Lung (tissue), 12 donors: ENCODE results near the gene ZNF670. TPM values are rescaled to one million over a fixed set of nuclear protein-coding genes. Genes with fewer than 3 reads are reported as not detected.
"Not testable (repeated sequence)": the region's sequence is repeated elsewhere in the genome, so short reads cannot be mapped to it uniquely, and the experiment has no call there.

ENCODE experiments used
- ATAC-seq: fragments of 200-7000 bp; cut with Tn5 transposase; one replicate; pipeline ENCODE4 v1.9.1; 2020; ENCODE audit warnings: moderate number of reproducible peaks; ENCODE audit not compliant: insufficient read depth, low FRiP score
- DNase-seq, 3 donors: peaks; one replicate each; pipeline ENCODE4 v3.0.0-alpha.2; 2013 to 2017
- H3K27ac ChIP-seq, 2 donors: one replicate each; pipeline ENCODE4 v1.5.1; 2013; ENCODE audit warnings: mild to moderate bottlenecking in 2 of 2, moderate library complexity in 2 of 2, control low read depth in 1 of 2, inconsistent platforms in 1 of 2, low read depth in 1 of 2, low read length in 1 of 2
- H3K27me3 ChIP-seq, 3 donors: one replicate each; pipeline ENCODE4 v1.5.1; 2013; ENCODE audit warnings: low read length in 2 of 3; ENCODE audit not compliant: control insufficient read depth in 3 of 3, insufficient read depth in 3 of 3
- H3K36me3 ChIP-seq, 4 donors: one replicate each; pipeline ENCODE4 v1.5.1; 2013; ENCODE audit warnings: low read length in 4 of 4, mild to moderate bottlenecking in 1 of 4, moderate library complexity in 1 of 4; ENCODE audit not compliant: control insufficient read depth in 4 of 4, insufficient read depth in 4 of 4
- H3K4me1 ChIP-seq, 5 donors: one replicate each; pipeline ENCODE4 v1.5.1; 2013; ENCODE audit warnings: low read length in 5 of 5, mild to moderate bottlenecking in 2 of 5, moderate library complexity in 1 of 5; ENCODE audit not compliant: control insufficient read depth in 5 of 5, insufficient read depth in 5 of 5
- H3K4me3 ChIP-seq: one replicate; pipeline ENCODE4 v1.5.1; 2013; ENCODE audit warnings: mild to moderate bottlenecking, control low read depth, moderate library complexity
- H3K9ac ChIP-seq, 2 donors: one replicate each; pipeline ENCODE4 v1.5.1; 2013; ENCODE audit warnings: low read length in 2 of 2, control low read depth in 1 of 2; ENCODE audit not compliant: insufficient read depth in 1 of 2
- H3K9me3 ChIP-seq, 4 donors: one replicate each; pipeline ENCODE4 v1.5.1; 2013; ENCODE audit warnings: low read length in 3 of 4, mild to moderate bottlenecking in 1 of 4, moderate library complexity in 1 of 4; ENCODE audit not compliant: control insufficient read depth in 4 of 4, insufficient read depth in 3 of 4
- CTCF ChIP-seq: IDR thresholded peaks from 2 replicates; pipeline ENCODE4 v1.5.1; 2012; ENCODE audit warnings: mild to moderate bottlenecking; ENCODE audit errors: control extremely low read depth, extremely low read depth
- WGBS, 2 donors: extraction: QIAGEN DNeasy Blood & Tissue Kit; methylation state at CpG; one replicate each; pipeline ENCODE4 v1.1.7; 2013; 5-methylcytosine and 5-hydroxymethylcytosine counted together
- polyA plus RNA-seq, 2 donors: library from polyadenylated mRNA; stranded (reverse); fragments of 200-250 nt; gene quantifications; one replicate each; pipeline ENCODE4 v1.2.1, GENCODE V29; 2013
- total RNA-seq, 2 donors: library from RNA; depleted of rRNA in 1 of 2; stranded (reverse); fragments of >200 nt in 1 of 2; gene quantifications; one replicate each; pipeline ENCODE4 v1.2.1, GENCODE V29; 2014 to 2021
- donor health status: control.
- donor health status: control.
- donor health status: Bipolar disorder and iron deficiency.
- donor health status: healthy.
- donor health status: DM: yes; HTN: yes; CAD: no.

Gene ZNF670
- total and polyA plus RNA-seq, 4 donors = 1.0 to 4.6 (median 2.8) TPM

GRCh38 chr1:247121382-247121781 is 42.8 kb upstream of the ZNF670 start:
- ATAC-seq (no peak), DNase-seq (no peak)
- Histone ChIP-seq H3K9ac (no peak overlapping the region), H3K4me1 (no peaks in the 10 kb centered on the region), H3K36me3 (no peaks in the 10 kb centered on the region), H3K4me3 (no peak overlapping the region), H3K27ac (no peak overlapping the region), H3K27me3 (no peaks in the 10 kb centered on the region), H3K9me3 (no peaks in the 10 kb centered on the region)
- WGBS, 2 donors = 78 to 84% methylated on average over 6 of the region's 6 CpGs
- TF ChIP-seq CTCF = no peak

GRCh38 chr1:247120408-247120668 is 41.7 kb upstream of the ZNF670 start:
- not testable (repeated sequence) for DNase-seq, H3K27me3 ChIP-seq, H3K9me3 ChIP-seq, H3K27ac ChIP-seq, ATAC-seq, H3K4me1 ChIP-seq, H3K9ac ChIP-seq, H3K36me3 ChIP-seq, H3K4me3 ChIP-seq
- WGBS, 2 donors = 93 to 97% methylated on average over 4 of the region's 4 CpGs

- ATAC-seq = no peak
- H3K4me1 ChIP-seq = no peaks in the 10 kb centered on the region
- WGBS, 2 donors = 93 to 98% methylated on average over 22 of the region's 22 CpGs
Measured at GRCh38 chr1:247119600-247120407, 41.2 kb upstream of the ZNF670 start.

GRCh38 chr1:247118946-247119446 is 40.4 kb upstream of the ZNF670 start:
- H3K9ac ChIP-seq = no peak overlapping the region

More at GRCh38 chr1:247119600-247120407, 41.2 kb upstream of the ZNF670 start:
- H3K27ac ChIP-seq = no peak overlapping the region
- H3K9ac ChIP-seq = no peak overlapping the region
- TF ChIP-seq CTCF = no peak
- H3K27me3 ChIP-seq = no peaks in the 10 kb centered on the region
- DNase-seq = no peak
- H3K36me3 ChIP-seq = no peaks in the 10 kb centered on the region
- no peaks in the 10 kb centered on the region for H3K9me3 ChIP-seq
- H3K4me3 ChIP-seq = no peak overlapping the region

More at GRCh38 chr1:247118946-247119446, 40.4 kb upstream of the ZNF670 start:
- Histone ChIP-seq H3K27ac (no peak overlapping the region), H3K4me1 (no peaks in the 10 kb centered on the region), H3K9me3 (no peaks in the 10 kb centered on the region), H3K27me3 (no peaks in the 10 kb centered on the region), H3K4me3 (no peak overlapping the region), H3K36me3 (no peaks in the 10 kb centered on the region)
- peak in 1 of 3 donors; percentile 12 for DNase-seq
- no peak for TF ChIP-seq CTCF
- 64 to 73% methylated on average over 10 to 11 of the region's 11 CpGs for WGBS, 2 donors
- no peak for ATAC-seq
